IMR-90 (cell line): Measurements from ENCODE around the gene HS2ST1.

ENCODE experiments used
- BHLHE40 ChIP-seq: fragments of 150-350 bp; IDR thresholded peaks from 2 replicates; pipeline ENCODE4 v1.6.1; 2016; ENCODE audit warnings: mild to moderate bottlenecking, low read depth, low read length
- CEBPB ChIP-seq: IDR thresholded peaks from 2 replicates; pipeline ENCODE4 v1.6.1; 2012; ENCODE audit warnings: low read depth, low read length, improper control_type of control experiment
- CHD1 ChIP-seq: IDR thresholded peaks from 2 replicates; pipeline ENCODE4 v1.6.1; 2012; ENCODE audit warnings: low read depth, low read length, improper control_type of control experiment
- CTCF ChIP-seq: conservative IDR thresholded peaks from 2 replicates; pipeline ENCODE4 v1.5.1; 2012; ENCODE audit warnings: mild to moderate bottlenecking, low read depth, low read length, improper control_type of control experiment
- FOS ChIP-seq: fragments of 150-350 bp; IDR thresholded peaks from 2 replicates; pipeline ENCODE4 v1.6.1; 2016; ENCODE audit warnings: low read depth, low read length
- MAZ ChIP-seq: IDR thresholded peaks from 2 replicates; pipeline ENCODE4 v1.6.1; 2012; ENCODE audit warnings: low read depth, mild to moderate bottlenecking, low read length, improper control_type of control experiment, moderate library complexity, borderline replicate concordance
- MXI1 ChIP-seq: IDR thresholded peaks from 2 replicates; pipeline ENCODE4 v1.6.1; 2012; ENCODE audit warnings: low read depth, mild to moderate bottlenecking, low read length, moderate library complexity, borderline replicate concordance
- NFE2L2 ChIP-seq: fragments of 150-350 bp; IDR thresholded peaks from 2 replicates; pipeline ENCODE4 v1.6.1; 2016; ENCODE audit warnings: low read depth, mild to moderate bottlenecking, low read length
- POLR2A ChIP-seq: IDR thresholded peaks from 2 replicates; pipeline ENCODE4 v1.6.1; 2012; ENCODE audit warnings: mild to moderate bottlenecking, low read depth, low read length
- RFX5 ChIP-seq: IDR thresholded peaks from 2 replicates; pipeline ENCODE4 v1.8.0; 2012; ENCODE audit warnings: low read depth, mild to moderate bottlenecking, low read length, moderate library complexity
- SMC3 ChIP-seq: fragments of 150-350 bp; IDR thresholded peaks from 2 replicates; pipeline ENCODE4 v1.6.1; 2016; ENCODE audit warnings: low read depth, mild to moderate bottlenecking, antibody characterized with exemption, low read length, moderate library complexity
- TF ChIP-seq, protein P1 (sequence below): fragments of 150-350 bp; IDR thresholded peaks from 2 replicates; pipeline ENCODE4 v1.6.1; 2017; ENCODE audit warnings: mild to moderate bottlenecking, antibody characterized with exemption, low read length, low read depth
- TF ChIP-seq, protein P2 (sequence below): fragments of 150-350 bp; IDR thresholded peaks from 2 replicates; pipeline ENCODE4 v1.6.1; 2016; ENCODE audit warnings: low read depth, mild to moderate bottlenecking, low read length, moderate library complexity, borderline replicate concordance

GRCh38 chr1:87044424-87044823 is 130.0 kb downstream of the HS2ST1 start:
- TF ChIP-seq POLR2A, result no peak
- no peak for TF ChIP-seq RFX5
- no peak for TF ChIP-seq CTCF
- TF ChIP-seq CHD1, result no peak
- TF ChIP-seq, protein P1, sequence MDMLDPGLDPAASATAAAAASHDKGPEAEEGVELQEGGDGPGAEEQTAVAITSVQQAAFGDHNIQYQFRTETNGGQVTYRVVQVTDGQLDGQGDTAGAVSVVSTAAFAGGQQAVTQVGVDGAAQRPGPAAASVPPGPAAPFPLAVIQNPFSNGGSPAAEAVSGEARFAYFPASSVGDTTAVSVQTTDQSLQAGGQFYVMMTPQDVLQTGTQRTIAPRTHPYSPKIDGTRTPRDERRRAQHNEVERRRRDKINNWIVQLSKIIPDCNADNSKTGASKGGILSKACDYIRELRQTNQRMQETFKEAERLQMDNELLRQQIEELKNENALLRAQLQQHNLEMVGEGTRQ, result no peak
- no peak for TF ChIP-seq BHLHE40
- TF ChIP-seq MXI1, result no peak
- TF ChIP-seq MAZ, result no peak
- TF ChIP-seq CEBPB, result no peak
- no peak for TF ChIP-seq FOS
- no peak for TF ChIP-seq SMC3
- TF ChIP-seq, protein P2, sequence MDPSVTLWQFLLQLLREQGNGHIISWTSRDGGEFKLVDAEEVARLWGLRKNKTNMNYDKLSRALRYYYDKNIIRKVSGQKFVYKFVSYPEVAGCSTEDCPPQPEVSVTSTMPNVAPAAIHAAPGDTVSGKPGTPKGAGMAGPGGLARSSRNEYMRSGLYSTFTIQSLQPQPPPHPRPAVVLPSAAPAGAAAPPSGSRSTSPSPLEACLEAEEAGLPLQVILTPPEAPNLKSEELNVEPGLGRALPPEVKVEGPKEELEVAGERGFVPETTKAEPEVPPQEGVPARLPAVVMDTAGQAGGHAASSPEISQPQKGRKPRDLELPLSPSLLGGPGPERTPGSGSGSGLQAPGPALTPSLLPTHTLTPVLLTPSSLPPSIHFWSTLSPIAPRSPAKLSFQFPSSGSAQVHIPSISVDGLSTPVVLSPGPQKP, result no peak
- TF ChIP-seq NFE2L2, result no peak
